Measurements from ENCODE around the gene TSC2.

Gene TSC2

GRCh38 chr16:2072926-2073325 is 25.1 kb downstream of the TSC2 start:
- DNase-seq: no peak

DNA sequence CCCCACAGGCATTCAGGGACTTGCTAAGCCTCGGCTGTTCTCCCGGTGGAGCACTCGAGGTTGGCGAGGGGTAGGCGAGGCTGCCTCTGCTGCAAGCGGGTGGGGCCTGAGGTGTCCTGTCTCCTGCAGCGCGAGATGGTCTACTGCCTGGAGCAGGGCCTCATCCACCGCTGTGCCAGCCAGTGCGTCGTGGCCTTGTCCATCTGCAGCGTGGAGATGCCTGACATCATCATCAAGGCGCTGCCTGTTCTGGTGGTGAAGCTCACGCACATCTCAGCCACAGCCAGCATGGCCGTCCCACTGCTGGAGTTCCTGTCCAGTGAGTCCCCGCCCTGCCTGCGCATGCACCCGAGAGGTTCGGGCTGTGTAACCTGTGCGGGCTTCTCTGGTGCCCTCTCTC is 26.3 kb downstream of the TSC2 start:
- no peak for DNase-seq

- DNase-seq: no peak
Observed at GRCh38 chr16:2075631-2076030, 27.8 kb downstream of the TSC2 start.

DNA sequence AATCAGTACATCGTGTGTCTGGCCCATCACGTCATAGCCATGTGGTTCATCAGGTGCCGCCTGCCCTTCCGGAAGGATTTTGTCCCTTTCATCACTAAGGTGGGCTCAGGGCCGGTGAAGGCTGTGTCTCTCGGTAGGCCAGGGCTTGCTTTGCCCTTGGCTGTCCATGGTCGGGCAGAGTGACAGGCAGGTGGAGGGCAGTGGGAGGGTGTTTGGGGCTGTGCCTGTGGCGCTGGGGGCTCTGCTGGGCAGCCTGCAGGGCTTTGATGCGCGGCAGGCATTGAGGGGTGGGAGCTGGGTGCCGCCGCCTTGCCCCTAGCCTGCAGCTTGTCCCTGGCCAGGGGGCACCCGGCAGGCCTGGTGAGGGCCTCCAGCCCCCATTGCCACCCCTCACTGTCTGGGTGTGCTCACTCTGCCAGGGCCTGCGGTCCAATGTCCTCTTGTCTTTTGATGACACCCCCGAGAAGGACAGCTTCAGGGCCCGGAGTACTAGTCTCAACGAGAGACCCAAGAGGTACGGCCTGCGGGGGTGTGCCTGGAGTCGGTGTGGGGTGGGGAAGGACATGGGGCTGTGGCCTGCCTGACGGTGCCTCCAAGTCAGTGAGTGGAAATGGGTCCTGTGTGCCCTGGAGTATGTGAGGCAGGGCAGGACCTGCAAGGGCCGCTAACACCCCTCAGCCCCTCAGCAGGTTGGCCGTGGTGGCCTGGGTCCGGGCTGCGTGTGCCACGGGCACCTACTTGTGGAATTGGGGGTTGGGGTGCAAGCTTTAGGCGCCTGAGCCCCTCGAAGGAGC is 28.5 kb downstream of the TSC2 start:
- DNase-seq: no peak

DNA sequence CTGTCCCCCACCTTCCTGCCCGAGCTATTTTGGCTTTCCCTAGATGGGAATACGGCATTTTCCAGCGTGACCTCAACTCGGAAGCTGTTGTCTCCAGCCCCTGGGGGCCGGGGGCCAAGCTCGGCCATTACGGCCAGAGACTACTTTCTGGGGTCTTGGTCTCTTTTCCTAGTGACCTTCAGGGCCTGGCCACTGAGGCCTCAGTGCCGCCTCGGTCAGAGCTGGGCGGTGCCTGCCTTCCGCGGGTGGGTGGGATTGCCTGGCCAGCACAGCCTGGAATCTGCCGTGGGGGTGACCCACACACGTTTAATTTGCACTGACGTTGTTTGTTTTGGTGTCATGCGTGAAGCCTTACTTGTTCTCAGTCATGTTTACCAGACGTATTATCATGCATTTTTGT is 29.2 kb downstream of the TSC2 start:
- DNase-seq: no peak

GRCh38 chr16:2077696-2078095 is 29.9 kb downstream of the TSC2 start:
- DNase-seq: no peak

GRCh38 chr16:2078096-2078495 is 30.3 kb downstream of the TSC2 start:
- DNase-seq: no peak

DNA sequence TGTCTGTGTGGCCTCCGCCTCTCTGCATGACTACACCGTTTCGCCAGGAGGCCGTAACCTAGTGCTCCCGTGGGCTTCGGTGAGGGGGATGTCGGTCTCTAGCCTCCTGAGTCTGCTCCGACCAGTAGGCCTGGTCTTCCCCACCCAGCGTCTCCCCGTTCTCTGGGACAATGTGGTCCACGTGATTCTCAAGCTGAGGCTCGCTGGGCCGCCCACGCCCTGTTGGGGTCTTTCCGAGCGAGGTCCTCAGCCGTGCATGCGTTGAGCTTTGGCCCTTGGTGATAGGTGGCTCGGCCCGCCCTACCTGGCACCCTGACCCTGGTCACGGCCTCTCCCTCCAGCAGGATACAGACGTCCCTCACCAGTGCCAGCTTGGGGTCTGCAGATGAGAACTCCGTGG is 30.9 kb downstream of the TSC2 start:
- no peak for DNase-seq

GRCh38 chr16:2079311-2079800 is 31.6 kb downstream of the TSC2 start:
- no peak for DNase-seq

DNA sequence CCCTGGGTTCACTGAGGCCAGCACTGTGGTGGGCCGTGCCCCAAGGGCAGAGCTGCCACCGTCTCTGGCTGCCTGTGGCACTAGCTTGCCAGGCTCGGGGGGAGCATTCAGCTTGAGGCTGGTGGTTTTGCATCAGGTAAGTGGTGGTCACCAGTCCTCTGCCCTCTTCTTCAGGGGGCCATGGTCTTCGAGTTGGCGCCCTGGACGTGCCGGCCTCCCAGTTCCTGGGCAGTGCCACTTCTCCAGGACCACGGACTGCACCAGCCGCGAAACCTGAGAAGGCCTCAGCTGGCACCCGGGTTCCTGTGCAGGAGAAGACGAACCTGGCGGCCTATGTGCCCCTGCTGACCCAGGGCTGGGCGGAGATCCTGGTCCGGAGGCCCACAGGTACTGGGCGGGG is 32.2 kb downstream of the TSC2 start:
- no peak for DNase-seq

DNA sequence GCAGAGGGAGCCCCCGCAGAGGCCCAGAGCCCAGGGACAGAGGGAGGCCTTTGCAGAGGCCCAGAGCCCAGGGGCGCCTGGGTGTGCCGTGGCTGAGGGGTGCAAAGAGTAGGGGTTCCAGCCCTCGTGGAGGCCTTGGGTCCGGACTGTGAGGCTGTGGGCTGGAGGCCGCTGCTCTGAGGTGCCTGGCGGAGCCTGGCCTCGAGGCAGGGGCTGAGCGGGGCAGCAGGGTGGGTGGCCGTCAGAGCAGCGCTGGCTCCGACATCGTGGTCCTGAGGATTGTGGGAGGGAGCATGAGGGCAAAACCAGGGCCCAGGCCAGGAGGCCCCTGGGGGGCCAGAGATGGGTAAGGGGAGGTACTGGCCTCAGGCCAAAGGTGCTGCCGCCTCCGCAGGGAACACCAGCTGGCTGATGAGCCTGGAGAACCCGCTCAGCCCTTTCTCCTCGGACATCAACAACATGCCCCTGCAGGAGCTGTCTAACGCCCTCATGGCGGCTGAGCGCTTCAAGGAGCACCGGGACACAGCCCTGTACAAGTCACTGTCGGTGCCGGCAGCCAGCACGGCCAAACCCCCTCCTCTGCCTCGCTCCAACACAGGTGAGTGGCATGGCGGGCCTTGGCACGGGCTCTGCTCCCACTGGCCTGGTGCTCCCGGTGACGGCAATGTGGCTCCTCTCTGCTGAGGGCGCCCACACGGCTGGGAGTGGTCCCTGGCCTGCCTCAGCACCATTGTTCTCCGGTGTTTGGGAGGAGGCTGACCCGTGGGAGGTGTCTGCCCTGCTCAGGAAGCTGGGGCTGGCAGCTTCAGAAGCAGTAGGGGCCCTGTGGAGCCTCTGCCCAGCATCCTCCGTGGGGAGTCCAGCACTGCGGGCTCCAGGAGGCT is 33.7 kb downstream of the TSC2 start:
- DNase-seq: no peak

GRCh38 chr16:2082171-2082982 is 34.6 kb downstream of the TSC2 start:
- no peak for DNase-seq

DNA sequence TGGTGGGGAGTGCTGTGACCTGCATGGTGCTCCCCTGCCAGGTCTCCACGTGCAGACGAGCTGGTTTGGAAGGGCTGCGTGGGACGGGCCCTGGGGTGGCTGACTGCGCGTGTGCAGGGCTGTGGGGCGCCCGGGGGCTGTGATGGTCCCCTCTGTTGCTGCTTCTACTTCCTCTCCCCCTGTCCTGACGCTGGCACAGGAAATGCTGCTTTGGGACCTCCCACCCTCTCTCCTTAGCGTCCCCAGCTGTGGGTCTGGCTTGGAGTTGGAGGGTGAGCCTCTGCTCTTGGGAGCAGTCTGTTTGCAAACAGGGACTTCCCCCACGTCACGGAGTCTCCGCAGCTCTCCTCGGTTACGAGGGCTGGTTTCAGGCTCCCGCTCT is 35.2 kb downstream of the TSC2 start:
- DNase-seq: no peak

DNA sequence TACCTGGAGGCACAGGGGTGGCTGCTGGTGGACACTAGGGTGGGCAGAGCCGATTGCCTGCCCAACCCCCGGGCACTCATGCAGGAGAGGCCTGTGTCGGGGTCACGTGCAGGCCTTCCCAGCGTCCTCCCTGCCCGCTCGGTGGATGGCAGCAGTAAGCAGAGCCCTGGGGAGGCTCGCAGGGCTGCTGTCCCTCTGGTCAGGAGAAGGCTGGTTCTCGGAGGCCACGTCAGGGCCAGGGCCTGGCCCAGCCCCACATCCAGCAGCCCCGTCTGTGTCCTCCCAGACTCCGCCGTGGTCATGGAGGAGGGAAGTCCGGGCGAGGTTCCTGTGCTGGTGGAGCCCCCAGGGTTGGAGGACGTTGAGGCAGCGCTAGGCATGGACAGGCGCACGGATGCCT is 35.6 kb downstream of the TSC2 start:
- no peak for DNase-seq

DNA sequence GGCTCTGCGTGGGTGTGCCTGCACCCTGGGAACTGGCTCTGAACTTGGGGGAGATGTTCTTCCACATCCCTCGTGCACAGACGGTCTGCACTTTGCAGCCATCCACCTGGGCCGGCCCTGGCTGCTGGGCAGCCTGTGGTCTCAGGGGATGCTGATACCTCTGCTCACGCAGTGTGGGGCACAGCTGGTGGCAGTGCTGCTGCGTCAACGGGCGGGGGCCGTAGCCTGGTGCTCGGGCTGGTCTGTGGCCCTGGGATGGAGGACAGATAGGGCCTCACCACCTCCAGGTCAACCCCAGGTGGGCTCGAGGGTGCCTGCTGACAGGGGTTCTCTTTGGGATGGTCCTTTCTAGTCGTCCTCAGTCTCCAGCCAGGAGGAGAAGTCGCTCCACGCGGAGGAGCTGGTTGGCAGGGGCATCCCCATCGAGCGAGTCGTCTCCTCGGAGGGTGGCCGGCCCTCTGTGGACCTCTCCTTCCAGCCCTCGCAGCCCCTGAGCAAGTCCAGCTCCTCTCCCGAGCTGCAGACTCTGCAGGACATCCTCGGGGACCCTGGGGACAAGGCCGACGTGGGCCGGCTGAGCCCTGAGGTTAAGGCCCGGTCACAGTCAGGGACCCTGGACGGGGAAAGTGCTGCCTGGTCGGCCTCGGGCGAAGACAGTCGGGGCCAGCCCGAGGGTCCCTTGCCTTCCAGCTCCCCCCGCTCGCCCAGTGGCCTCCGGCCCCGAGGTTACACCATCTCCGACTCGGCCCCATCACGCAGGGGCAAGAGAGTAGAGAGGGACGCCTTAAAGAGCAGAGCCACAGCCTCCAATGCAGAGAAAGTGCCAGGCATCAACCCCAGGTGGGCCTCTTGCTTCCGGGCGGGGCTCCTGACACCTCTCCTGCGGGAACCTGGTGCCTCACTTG is 36.3 kb downstream of the TSC2 start:
- DNase-seq: no peak

- DNase-seq: no peak
Observed at GRCh38 chr16:2084895-2085625, 37.3 kb downstream of the TSC2 start.

DNA sequence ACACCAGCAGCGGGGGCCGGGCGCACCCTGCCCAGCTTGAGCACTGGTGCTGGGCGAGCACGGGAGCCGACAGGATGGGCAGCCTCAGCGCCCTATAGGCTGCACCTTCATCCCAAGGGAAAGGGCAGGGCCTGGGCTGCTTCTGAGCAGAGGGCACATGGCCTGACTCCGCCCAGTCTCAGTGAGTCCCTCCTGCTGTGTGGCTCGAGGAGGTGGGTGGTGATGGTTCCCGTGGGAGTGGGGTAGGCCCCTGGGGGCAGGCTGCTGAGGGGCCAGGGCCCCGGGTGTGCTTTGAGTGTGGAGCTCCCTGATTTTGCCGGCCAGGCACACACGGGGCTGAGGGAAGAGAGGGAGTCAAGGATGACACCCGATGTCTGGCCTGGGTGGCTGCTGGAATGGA is 37.9 kb downstream of the TSC2 start:
- DNase-seq: no peak

DNA sequence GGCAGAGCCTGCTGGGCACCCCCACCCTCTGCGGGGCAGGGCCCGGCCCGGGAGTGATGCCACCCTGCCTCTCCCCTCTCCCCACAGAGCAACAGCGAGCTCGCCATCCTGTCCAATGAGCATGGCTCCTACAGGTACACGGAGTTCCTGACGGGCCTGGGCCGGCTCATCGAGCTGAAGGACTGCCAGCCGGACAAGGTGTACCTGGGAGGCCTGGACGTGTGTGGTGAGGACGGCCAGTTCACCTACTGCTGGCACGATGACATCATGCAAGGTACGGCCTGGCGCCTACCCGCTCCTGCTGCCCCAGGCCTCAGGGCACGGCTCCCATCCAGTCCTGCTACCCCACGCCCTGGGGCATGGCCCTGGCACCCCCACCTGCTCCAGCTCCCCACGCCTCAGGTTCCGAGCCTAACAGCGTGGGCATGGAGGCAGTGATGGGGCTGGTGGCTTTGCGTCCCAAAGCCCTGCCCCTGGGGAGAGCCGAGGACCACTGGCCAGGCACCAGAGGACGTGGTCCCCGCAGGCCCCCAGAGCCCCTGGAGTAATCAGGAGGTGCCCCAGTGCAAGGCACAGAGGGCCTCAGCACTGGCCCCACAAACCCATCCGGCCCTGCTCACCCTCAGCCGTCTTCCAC is 38.4 kb downstream of the TSC2 start:
- no peak for DNase-seq

- DNase-seq: no peak
Observed at GRCh38 chr16:2086812-2087747, 39.3 kb downstream of the TSC2 start.
